Fibroblast of peridontal ligament (primary cell): Measurements from ENCODE around the gene CD160.
"Not testable (repeated sequence)": the region's sequence is repeated elsewhere in the genome, so short reads cannot be mapped to it uniquely, and the experiment has no call there.

Source experiments
- DNase-seq: peaks from one replicate; pipeline ENCODE4 v3.0.0-alpha.2; 2010; ENCODE audit errors: extremely low read depth

Gene CD160, protein sequence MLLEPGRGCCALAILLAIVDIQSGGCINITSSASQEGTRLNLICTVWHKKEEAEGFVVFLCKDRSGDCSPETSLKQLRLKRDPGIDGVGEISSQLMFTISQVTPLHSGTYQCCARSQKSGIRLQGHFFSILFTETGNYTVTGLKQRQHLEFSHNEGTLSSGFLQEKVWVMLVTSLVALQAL

DNA sequence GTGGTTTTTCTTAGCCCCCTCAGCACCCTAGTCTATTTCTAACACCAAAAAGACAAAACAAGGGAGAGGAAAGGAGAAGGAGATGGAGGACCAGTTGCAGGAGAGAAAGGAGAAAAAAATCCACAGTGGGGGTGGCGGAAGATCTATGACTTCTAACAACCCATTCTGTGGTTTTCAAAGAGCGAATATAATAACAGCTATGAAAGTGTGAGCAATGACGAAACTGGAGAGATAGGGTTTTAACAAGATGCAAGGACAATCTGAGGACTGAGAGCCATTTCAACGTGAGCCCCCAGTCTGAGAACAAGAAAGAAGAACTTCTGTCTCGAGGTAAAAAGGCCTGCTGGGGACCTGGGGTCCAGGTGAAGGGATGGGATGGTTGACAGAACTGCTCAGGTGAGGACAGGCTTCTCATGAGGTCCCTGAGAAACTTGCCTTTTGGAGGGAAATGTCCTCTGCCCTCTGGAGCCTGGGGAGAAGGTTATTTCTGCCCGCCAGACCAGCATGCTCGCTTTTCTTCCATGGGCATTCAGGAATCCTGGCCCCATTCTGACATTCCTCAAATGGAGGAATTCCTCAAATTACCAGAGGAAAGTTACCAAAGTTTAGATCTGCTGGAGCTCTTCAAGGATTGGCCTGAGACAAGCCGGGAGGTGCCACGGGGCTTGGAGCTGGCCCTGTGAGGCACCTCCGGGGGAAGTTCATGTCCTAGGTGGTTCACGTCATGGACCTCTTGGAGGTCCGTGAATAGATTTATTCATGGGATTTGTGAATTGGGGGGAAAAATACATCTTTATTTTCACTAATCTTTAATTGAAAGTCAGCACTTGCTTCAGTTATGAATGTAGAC, at the start of gene CD160:
CD160 (plus strand) TSS at position 270 of the 850 bp plus-strand sequence. CDS start 8,829 bp downstream, outside the sequence.
- no peak for DNase-seq

DNA sequence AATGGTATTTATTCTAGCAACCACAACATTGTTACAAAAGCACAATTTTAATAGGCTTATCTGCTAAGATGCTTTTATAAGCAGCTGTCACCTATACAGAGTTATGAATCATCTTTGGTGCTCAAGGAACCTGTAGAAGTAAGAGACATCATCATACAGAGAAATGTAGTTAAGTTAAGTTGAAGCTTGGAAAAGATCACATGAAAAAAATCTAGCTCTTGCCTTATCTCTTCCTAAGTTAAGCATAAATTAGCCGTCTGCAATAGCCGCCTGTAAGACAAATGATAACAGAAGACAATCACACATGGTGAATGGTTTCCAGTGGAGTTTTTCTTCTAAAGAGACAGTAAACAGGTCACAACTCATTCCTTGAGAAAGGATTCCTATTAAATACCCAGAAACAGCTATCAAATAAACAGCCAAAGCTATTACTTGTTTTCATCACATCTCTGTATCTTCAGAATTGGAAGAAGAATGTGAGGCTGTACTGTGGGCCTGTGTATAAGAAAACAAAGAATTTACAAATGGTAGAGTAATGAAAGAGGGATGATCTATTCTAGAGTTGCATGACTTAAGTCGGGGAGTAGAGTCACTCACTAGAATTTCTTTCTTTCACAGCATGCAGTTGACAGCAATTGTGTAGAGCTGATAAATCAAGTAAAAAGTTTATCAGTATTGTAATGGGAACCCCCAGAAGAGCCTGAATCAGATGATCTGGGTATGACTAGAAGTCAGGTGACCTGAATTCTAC, 48.1 kb upstream of the CD160 start:
- not testable (repeated sequence) for DNase-seq

DNA sequence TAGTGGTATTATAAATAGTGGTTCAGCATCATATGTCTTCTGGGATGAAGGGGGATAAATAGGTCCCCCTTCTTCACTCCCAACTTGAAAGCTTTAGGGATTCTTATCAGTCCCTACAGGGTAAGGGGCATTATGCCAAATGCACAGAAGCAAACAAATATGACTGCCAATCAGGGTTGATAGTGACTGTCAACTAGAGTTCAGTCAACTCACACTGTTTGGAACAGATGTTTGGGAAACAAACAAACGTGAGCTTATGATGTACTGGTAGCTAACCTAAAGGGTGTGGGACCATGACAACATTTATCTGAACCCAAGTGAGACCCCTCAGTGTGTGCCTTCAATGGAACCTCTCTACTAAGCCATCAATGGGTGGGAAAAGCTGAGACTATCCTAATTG, 46.1 kb upstream of the CD160 start:
- not testable (repeated sequence) for DNase-seq

DNA sequence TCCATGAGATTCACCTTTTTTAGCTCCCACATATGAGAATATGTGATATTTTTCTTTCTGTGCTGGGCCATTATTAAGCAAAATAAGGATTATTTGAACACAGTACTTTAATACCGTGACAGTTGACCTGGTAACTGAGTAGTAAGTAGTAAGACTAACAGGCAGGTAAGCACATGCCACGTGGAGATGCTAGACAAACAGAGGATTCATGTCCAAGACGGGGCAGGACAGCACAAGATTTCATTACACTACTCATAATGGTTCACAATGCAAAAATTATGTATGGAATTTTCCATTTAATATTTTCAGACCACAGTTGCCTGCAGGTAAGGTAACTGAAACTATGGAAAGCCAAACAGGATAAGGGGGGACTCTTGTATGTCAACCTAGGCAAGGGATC, 34.4 kb upstream of the CD160 start:
- not testable (repeated sequence) for DNase-seq

DNA sequence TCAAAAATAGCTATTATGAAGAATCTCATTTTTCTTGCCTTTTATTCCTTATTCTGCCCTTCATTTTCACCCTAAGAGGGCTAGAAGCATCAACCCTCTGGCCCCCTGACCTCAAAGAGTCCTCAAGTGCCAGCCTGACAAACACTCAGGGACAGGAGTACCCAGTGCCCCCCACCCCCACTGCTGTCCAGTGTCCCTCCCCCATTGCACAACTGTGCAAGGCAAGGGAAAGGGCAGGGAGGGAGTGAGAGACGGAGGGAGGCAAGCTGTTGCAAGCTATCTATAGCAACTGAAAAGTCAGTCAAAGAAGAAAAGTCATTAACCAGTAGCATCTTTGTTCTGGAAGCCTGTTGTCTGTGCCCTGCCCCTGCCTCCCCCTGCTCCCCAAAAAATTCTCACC, 33.2 kb upstream of the CD160 start:
- not testable (repeated sequence) for DNase-seq

DNA sequence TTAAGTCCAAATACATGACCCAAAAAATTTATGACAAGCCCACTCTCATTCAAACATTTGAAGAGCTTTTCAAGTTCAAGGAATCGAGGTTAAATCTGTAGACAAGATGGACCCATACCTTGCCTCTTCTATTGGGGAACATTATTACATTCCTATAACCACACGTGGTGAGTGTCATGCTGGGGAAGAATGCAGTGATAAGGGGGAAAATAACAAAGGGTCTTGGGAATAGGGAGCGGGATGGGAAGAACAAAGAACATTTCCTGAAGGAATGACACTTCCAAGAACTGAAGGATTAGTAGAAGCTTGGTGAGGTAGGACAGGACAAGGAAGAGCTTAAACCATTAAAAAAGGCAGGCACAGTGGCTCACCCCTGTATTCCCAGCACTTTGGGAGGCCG, 31.0 kb upstream of the CD160 start:
- no peak for DNase-seq

DNA sequence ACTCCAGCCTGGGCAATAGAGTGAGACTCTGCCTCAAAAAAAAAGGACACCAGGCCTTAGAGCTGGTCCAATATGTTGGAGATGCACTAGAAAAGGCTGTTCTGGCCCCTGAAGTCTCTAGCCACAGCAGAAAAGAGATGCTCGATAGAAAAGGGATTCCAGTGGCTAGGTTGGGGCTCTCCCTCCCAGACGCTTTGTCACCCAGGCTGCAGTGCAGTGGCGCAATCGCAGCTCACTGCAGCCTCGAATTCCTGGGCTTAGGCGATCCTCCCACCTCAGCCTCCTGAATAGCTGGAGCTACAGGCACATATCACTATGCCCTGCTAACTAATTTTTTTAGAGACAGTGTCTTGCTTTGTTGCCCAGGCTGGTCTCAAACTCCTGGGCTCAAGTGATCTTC, 30.4 kb upstream of the CD160 start:
- no peak for DNase-seq

DNA sequence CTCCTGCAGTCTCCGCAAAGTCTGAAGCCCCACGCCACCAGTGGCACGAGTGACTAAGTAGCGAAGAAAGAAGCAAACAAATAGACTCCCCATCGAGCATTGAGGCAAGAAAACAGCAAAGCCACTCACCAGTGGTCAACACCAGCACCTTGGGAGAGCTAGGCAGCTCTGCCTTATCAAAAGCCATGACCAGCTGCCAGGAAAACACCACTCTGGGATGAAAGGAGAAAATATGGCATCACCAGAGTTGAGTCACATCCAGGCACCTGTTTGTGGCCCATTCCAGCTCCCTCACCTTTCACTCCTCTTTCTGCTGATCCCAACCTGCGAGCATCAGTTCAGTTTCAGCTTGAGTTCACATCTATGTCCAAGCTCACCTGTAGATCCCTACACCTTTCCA, 29.4 kb upstream of the CD160 start:
- no peak for DNase-seq

DNA sequence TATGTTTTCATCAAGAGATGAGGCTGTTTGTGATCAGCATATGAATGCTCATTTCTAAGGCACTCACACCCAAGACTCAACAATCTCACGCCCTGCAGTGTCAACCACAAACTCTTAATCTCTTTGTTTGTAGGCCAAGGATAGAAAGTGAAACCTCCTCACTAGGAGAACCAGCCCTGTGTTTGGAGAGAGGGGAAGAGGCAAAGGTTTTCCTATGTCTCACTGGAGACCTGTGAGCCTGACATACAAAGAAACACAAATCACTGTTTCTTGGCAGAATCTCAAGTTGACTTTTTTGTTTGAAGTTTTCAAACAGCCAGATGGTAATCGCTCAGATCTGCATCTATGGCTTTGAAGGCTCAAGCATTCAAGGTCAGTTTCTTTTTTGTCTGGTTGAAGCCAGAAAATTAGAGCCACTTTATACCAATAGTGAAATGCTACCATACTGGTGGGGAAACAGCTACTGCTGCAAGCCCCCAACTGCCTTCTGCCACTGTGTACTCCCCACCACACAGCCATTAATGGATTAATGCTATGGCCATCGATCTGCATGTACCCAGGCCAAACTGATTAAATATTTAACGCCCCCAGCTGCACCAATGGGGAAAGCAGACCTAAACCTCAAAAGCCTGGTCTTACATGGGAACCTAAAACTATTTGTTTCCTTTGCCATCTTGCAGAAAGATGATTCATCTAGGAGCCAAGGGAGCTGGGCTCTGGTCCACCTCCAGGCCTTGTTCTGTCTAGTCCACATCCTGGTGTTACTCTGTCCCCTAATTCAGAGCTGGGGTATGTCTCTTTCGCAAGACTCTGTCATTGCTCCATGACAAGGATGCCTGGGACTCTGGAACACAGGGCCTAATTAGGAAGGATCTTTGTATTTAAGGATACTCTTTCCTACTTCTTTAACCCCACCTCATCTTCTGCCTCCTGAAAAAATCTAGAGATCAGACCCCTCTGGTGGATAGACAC, 28.4 kb upstream of the CD160 start:
- peak; percentile 72 for DNase-seq

DNA sequence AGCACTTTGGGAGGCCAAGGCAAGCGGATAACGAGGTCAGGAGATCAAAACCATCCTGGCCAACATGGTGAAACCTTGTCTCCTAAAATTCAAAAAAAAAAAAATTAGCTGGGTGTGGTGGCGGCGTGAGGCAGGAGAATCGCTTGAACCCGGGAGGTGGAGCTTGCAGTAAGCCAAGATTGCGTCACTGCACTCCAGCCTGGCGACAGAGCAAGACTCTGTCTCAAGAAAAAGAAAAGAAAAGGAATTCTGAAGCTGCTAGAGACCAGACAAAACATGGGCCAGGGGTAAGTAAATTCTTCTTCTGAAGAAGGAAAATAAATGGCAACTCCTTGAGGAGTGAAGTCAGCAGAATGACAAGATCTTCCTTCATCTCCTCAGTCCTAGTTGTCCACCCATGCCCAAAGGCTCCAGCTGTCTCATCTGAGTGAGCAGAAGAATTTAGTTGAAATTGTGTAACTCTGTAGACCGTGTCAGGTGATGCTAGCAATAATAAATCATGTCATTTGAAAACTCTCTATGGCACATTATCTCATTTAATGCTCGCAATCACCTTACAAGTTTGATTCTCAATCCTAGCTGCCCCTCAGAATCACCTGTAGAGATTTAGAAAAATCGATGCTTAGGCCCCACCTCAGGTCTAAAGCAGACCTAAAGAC, 26.4 kb upstream of the CD160 start:
- no peak for DNase-seq

DNA sequence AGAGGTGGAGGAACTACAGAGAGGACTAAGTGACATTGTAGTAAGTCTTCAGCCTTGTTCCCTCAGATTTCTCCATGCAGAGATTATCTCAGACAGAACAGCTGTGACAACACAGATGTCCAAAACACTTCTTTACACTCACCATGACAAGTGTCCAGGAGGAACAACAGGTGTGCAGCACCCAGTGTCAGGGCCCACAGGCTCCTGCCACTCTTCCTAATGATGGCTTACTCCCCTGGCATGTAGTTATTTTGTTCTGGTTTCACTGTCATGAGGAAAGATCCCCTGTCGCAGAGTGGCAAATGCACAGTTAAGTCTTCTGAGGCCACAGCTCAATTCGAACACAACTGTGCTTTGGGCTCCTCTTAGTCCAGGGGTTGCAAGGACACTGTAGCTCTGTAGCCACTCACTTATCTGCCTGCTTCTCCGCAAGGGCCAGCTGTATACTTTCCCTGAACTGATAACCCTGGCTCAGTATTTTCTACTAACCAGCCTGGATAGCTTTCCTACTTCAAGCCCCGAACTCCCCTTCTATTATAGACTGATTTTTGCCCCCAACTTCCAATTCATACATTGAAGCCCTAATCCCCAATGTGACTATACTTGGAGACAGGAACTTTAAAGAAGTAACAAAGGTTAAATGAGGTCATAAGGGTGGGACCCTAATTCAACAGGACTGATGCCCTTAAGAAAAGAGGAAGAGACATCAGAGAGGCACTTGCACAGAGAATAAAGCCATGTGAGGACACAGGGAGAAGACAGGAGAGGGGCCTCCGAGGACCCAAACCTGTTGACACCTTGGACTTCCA, 23.3 kb upstream of the CD160 start:
- no peak for DNase-seq

DNA sequence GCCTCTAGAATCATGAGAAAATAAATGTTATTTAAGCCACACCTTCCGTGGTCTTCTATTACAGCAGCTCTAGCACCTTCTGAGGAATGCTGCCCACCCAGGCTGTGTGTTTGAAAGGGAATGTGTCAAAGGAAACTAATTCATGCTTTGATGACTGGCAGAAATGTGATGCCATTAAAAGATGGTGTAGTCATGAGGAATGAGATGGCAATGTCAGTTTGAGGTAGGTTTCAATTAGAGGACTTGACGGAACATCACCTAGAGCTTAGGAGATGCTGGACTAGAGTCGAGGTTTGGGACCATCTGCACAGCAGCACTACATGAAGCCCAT, 22.7 kb upstream of the CD160 start:
- DNase-seq, result no peak

DNA sequence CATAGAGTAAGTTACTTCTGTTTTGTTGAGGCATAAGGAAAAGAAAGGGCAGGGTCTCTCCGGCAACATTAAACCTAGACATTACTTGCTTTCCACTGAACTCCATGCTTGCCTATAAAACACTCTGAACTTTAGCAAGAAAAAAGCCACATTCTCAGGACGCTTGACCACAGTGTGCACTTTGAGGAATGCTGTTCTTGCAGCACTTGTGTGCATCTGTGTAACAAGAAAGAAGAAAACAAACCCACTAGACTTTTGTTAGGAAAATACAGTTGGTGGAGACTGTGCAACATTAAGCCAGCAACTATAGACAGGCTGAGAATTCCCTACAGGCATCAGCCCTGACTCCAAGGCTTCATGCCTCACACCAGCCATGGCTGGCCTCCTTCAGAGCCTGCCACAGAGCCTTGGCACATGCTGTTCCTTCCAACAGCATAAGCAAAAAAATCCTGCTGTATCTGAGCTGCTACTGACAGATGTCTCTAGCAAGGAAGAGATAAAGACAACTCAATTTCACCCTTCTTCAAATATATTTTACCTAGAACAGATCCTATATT, 17.9 kb upstream of the CD160 start:
- peak; percentile 22 for DNase-seq

DNA sequence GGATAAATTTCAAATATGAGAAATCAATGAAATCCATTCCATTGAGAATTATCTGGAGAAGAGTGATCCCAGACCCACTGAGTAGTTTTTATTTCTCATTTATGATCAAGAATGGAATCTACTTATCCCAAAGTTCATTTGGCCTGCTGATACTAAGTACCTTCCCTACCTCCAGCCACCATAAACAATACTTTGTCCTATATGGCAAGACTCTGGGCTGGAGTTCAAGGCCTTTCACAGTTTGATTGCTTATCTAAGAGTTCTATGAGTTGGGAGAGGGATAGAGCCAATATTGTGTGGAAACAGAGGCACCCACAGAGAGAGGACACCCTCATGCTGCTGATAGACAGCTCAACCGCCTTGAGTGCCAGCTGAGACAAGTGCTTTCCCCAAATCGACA, 17.2 kb upstream of the CD160 start:
- DNase-seq, result no peak

DNA sequence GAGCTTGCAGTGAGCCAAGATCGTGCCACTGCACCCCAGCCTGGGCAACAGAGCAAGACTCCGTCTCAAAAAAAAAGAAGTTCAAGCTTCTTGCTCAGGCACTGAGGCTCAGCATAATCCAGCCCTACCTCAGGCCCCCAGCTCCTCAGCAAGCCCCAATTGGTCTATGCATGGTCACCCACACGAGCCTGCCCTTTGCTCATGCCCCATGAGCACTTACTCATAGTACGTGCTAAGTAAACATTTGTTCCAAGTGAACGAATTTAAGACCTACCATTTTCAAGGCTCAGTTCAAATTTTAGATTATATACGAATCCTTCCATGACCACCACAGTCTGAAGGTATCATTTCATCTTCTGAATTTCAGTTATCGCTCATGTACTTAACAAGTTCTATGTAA, 16.5 kb upstream of the CD160 start:
- DNase-seq, result no peak

DNA sequence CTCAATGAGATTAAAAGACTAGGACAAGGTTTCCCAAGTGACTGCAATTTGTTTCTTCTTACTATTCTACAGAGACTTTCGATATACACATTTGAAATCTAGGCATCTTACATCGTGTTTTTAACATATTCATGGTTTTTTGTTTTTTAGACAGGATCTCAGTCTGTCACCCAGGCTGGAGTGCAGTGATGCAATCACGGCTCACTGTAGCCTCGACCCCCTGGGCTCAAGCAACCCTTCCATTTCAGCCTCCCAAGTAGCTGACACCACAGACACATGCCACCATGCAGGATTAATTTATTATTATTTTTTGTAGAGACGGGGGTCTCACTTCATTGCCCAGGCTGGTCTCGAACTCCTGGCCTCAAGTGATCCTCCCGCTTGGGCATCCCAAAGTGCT, 13.7 kb upstream of the CD160 start:
- DNase-seq, result no peak

DNA sequence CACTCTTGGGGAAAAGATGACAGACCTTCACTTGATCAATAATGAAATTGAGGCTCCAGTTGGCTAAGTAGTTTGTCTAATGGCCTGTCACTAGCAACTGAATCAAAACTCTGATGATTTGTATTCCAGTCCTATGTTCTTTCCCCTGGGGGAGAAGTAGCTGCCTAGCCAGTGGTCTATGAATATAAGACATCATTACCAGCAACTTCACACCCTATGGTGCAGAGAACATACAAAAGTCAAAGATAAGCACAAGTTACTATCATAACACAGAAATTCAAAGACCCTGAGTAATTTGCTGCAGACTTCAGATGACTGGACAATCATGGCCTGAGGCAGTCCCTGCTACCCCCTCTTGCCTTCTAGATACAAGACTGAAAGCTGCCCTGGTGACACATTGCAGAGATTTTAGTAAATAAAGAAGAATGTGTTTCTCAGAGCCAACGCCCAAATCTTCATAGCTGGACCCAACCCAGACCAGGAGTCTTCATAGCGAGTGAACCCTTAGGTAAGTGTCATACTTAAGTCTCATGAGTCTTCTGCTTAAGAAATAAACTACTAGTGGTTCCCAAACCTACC, 13.1 kb upstream of the CD160 start:
- DNase-seq, result no peak

DNA sequence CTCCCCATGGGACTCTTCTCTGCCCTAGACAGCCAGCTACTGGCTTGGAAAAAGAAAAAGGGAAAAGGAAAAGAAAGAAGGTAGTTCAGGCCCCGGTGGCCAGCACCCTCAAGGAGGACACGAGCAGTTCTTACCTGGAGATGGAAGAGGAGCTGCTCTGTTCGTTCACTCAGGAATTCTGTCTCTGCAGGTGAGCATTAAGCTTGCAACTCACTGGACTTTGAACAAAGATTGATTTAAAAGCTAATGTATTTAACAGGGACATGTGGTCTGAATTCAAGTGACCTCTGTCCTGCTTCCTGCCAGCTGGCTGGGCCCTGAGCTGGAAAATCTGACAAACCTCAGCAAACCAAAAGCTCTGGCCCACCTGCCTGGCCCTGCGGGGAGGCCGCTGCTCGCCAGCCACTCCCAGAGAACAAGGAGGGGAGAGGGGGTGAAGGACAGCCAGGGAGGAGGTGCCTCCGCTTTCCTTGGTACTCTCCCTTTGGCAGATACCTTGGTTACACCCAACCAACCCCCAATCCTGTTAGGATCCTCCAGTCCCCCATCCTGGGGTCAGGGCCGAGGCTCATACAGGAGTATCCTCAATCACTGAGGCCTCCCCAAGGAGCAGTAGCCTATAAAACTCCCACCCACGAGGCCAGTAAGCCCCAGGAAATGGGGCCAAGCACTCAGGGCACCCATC, 12.0 kb upstream of the CD160 start, which contains the start of gene PDZK1:
PDZK1 (minus strand) TSS at position 186 of the 685 bp plus-strand sequence. CDS start 19,347 bp downstream, outside the sequence.
- no peak for DNase-seq

DNA sequence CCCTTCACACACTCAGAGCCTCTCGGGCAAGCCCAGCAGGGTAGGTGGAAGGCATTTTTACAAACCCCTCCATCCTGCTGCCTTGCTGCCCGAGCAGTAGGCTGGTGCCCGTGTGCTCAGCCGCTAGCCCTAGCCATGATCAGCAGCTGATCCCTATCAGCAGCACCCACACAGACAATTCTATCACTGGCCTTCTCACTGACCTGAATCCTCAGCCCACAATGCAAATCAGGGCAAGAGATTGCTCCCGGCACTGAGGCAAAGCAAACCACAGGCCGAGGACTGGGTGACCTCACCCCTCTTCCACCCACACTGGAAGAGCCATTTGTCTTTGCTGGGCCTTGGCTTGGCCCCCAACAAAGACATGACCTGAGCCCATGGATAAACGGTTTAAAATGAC, 11.2 kb upstream of the CD160 start:
- DNase-seq, result no peak
